Effector CD8-positive, alpha-beta T cell (primary cell): ENCODE results near the gene VAPB.

Source experiments
- DNase-seq: peaks from one replicate; lab custom pipeline; 2025; lab: John Stamatoyannopoulos, UW

The VAPB gene

GRCh38 chr20:58461899-58462298, 72.9 kb downstream of the VAPB start:
- no peak for DNase-seq

GRCh38 chr20:58463256-58463655, 74.2 kb downstream of the VAPB start:
- no peak for DNase-seq

GRCh38 chr20:58464838-58465237, 75.8 kb downstream of the VAPB start:
- DNase-seq = no peak

GRCh38 chr20:58466095-58466708, 77.2 kb downstream of the VAPB start:
- DNase-seq = no peak

GRCh38 chr20:58466729-58467571, 77.9 kb downstream of the VAPB start:
- DNase-seq = no peak

GRCh38 chr20:58467572-58468527, 78.8 kb downstream of the VAPB start:
- DNase-seq = no peak

- no peak for DNase-seq
Observed at GRCh38 chr20:58469616-58470015, 80.6 kb downstream of the VAPB start.

- DNase-seq = no peak
Observed at GRCh38 chr20:58470336-58471192, 81.5 kb downstream of the VAPB start.

GRCh38 chr20:58471193-58472164, 82.5 kb downstream of the VAPB start:
- DNase-seq = no peak

GRCh38 chr20:58472273-58473018, 83.4 kb downstream of the VAPB start:
- DNase-seq = no peak

- no peak for DNase-seq
Observed at GRCh38 chr20:58473453-58474425, 84.7 kb downstream of the VAPB start.

GRCh38 chr20:58475466-58475865, 86.4 kb downstream of the VAPB start:
- DNase-seq = no peak

GRCh38 chr20:58478141-58478805, 89.2 kb downstream of the VAPB start:
- no peak for DNase-seq

- no peak for DNase-seq
Observed at GRCh38 chr20:58479726-58480440, 90.9 kb downstream of the VAPB start.

GRCh38 chr20:58480551-58481336, 91.7 kb downstream of the VAPB start:
- no peak for DNase-seq

GRCh38 chr20:58481481-58482021, 92.5 kb downstream of the VAPB start:
- peak; percentile 19 for DNase-seq
